Endothelial cell of hepatic sinusoid (primary cell): ENCODE data around the gene CCDC117.
"Not testable (repeated sequence)": the region's sequence is repeated elsewhere in the genome, so short reads cannot be mapped to it uniquely, and the experiment has no call there.

Experiments
- in situ Hi-C: cut with HindIII; loops from 2 replicates; pipeline ENCODE4 v1.10.0; 2017; ENCODE audit warnings: low sequenced_read_pairs

The CCDC117 gene

GRCh38 chr22:28800308-28801041 lies 28.0 kb downstream of the CCDC117 start, which contains the start of gene XBP1:
TSS of gene XBP1 (minus strand) at chr22:28800569.
- in situ Hi-C loops = no loop called here

- in situ Hi-C loops = no loop called here
Measured at GRCh38 chr22:28801845-28802594, 29.5 kb downstream of the CCDC117 start.

- in situ Hi-C loops = no loop called here
Measured at GRCh38 chr22:28802595-28803123, 30.2 kb downstream of the CCDC117 start.

- in situ Hi-C loops = not testable (repeated sequence)
Measured at GRCh38 chr22:28805426-28805825, 32.9 kb downstream of the CCDC117 start.

DNA sequence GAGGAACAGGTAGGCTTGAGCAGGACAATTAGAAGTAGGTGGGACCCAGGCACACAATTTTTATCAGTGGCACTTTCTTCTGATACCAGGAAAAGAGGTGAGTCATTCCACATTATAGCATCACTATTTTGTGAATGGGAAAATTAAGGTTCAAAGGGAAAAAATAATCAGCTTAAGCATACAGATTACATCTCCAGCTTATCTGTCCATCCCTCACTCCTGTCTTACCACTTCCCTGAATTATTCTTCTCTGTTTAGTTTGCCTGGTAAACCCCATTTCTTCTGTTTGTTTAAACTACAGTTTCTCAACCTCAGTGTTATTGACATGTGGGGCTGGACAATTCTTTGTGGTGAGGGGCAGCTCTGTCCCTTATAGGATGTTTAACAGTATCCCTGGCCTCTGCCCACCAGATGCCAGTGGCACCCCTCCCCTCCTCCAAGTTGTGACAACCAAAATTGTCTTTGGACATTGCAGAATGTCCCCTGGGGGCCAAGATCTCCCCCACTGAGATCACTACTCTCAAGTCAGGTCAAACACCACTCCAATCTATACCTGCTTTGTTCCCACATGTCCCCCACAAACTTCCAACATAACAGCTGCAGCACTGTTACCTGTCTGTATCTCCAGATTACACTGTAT lies 36.3 kb downstream of the CCDC117 start:
- in situ Hi-C loops = no loop called here

DNA sequence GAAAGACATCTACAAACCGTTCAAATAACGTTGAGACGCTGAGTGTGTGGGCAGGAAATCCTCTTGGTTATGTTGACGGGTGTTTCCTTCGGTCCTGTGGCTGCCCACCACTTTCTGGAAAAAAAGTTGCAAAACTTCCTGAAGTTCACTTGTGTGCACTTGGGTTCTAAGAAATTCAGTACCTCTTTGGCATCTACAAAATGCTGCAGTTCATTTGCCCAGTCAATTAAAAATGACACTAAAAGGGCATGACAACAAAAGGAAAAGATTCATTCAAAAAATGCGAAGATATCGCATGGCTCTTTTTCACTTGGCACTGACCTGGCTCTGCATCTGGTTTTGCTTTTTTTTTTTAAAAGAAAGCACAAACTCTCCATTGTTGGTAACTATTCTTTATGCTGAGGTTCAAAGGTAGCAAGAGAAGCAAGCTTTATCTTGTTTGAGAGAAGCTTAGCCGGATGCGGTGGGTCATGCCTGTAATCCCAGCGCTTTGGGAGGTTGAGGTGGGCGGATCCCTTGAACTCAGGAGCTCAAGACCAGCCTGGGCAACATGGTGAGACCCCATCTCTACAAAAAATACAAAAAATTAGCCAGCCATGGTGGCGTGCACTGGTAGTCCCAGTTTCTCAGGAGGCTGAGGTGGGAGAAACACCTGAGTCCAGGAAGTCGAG lies 38.5 kb downstream of the CCDC117 start:
- in situ Hi-C loops = no loop called here

- in situ Hi-C loops = no loop called here
Measured at GRCh38 chr22:28812516-28812915, 40.0 kb downstream of the CCDC117 start.

GRCh38 chr22:28813772-28814518 lies 41.5 kb downstream of the CCDC117 start:
- in situ Hi-C loops = no loop called here

DNA sequence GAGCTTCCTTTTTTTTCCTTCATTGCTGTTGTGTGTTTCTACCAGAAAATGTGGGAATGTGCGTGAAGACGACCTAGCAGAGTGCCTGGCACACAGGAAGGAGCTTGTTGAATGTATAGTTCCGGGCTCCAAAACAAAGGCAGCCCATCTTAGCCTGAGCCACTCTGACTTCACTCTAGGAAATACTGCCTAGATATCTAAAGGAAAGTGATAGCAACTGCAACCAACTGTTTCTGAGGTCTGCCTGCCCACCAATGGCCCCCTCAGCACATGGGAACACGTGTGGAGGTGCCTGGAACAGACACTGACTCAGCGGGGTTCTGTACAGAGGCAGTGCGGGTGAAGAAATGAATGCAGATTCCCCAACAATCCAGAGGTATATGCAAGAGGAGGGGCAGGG lies 42.6 kb downstream of the CCDC117 start:
- in situ Hi-C loops = no loop called here

- in situ Hi-C loops = no loop called here
Measured at GRCh38 chr22:28815729-28816128, 43.2 kb downstream of the CCDC117 start.

- in situ Hi-C loops = no loop called here
Measured at GRCh38 chr22:28817064-28817463, 44.6 kb downstream of the CCDC117 start.

DNA sequence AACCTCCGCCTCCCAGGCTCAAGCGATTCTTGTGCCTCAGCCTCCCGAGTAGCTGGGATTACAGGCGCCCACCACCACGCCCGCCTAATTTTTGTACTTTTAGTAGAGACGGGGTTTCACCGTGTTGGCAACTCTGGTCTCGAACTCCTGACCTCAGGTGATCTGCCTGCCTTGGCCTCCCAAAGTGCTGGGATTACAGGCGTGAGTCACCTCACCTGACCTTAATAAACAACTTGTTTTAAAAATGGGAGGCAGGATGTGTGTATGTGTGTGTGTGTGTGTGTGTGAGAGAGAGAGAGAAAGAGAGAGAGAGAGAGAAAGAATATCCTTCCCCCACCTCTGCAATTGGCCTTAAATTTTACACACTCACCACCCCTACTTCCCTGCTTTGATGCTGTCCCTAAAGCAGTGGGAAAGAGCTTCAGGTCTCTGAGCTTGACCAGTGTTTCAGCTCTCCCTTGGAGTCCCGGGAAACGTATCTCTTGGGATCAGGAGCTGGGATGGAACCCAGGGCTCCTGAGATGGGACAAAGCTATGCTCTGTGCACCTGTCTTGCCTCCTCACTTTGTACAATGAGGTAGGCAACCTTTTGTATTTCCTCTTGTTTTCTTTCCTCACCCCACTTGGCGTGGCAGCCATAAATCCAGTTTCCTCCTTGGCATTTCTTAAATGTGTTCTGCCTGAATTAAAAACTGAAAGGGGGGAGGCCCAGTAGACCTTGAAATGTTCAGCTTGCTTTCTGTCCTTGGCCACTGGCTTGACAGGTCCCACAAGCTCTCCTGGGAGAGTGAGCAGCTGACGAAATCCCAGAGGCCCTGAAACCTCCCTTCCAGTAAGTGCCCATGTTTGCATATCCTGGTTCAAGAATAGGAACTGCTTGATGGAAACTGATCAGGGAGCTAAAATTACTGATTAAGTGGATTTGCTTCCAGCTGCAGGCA lies 45.7 kb downstream of the CCDC117 start:
- in situ Hi-C loops = no loop called here

DNA sequence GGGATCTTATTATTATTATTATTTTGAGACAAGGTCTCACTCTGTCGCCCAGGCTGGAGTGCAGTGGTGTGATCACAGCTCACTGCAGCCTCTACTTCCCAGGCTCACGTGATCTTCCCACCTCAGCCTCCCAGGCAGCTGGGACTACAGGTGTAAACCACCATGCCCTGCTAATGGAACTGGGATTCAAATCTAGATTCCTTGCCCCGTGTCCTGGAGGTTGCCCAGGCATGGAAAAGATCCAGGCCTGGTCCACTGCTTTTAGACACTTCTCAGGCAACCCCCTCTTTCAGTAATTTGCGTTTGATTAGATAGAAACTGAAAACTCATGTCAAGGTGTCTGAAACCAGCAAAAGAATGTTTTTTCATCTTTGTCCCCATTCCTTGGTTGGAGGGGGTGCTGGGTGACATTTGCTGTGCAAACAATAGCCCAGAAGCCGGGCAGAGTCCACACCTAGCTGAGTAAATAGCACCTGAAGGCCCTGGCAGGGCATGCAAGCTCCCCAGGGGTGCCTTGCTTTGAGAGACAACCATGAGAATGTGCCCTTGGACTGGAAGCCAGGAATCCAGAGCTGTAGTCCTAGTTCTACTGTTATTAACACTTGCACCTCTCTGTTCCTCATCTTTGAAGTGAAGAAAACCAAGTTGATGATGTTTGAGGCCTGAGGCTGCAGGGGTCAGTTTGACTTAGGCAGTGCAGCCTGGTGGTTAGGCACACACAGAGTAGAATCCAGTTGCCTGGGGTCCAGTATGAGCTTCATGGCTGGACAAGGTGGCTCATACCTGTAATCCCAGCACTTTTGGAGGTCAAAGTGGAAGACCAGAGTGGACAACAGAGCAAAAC lies 47.0 kb downstream of the CCDC117 start:
- in situ Hi-C loops = no loop called here

- in situ Hi-C loops = no loop called here
Measured at GRCh38 chr22:28820885-28821284, 48.4 kb downstream of the CCDC117 start.

GRCh38 chr22:28821452-28821851 lies 49.0 kb downstream of the CCDC117 start:
- in situ Hi-C loops = no loop called here

DNA sequence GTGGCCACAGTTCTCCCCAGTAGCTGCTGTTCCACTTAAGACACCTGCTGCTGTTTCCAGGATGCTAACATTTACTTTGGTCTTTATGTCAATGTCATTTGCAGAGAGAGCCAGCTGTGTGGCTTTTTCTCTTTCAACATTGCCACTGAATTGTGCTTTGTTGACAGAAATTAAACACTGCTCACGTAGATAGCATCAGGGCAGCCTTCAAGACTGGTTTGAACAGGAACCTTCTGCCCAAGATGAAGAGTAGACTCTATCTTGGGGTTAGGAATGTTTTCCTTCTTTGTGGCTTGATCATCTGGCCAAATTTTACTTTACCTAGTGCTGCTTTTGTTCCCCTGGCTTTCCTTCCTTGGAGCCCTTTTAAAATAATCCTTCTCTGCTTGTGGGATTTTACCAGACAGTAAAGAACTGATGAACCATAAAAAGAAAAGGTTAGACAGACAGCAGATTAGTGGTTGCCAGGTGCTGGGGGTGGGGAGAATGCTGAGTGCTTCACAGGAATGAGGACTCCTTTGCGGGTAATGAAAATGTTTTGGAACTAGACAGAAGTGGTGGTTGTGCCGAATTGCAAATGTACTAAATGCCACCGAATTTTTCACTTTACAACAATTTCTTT lies 50.5 kb downstream of the CCDC117 start:
- in situ Hi-C loops = no loop called here

GRCh38 chr22:28824455-28824854 lies 52.0 kb downstream of the CCDC117 start:
- in situ Hi-C loops = not testable (repeated sequence)

DNA sequence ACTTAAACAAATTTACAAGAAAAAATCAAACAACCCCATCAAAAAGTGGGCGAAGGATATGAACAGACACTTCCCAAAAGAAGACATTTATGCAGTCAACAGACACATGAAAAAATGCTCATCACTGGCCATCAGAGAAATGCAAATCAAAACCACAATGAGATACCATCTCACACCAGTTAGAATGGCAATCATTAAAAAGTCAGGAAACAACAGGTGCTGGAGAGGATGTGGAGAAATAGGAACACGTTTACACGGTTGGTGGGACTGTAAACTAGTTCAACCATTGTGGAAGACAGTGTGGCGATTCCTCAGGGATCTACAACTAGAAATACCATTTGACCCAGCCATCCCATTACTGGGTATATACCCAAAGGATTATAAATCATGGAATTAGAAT lies 53.9 kb downstream of the CCDC117 start:
- in situ Hi-C loops = not testable (repeated sequence)
